ENCODE data around the gene ZMIZ1. TPM values are rescaled to one million over a fixed set of nuclear protein-coding genes. Genes with fewer than 3 reads are reported as not detected.

ZMIZ1 gene
- total RNA-seq, 1 donor from 2014 or later = 85.2 TPM

- Mint-ChIP-seq H3K27ac (no peak overlapping the region), H3K9me3 (ENCODE audit: low read depth) (no peaks in the 10 kb centered on the region), H3K27me3 (no peaks in the 10 kb centered on the region), H3K36me3 (ENCODE audit: insufficient read depth) (peaks cover 29% of the 10 kb centered on the region), H3K4me3 (ENCODE audit: low read depth) (no peak overlapping the region), H3K4me1 (ENCODE audit: low read depth) (peaks cover 5% of the 10 kb centered on the region)
- TF ChIP-seq CTCF (IDR thresholded peaks at IDR 0.05; ENCODE audit: unreplicated experiment) = no peak
- DNase-seq (ENCODE audit: low spot score, unreplicated experiment) = no peak
Measured at GRCh38 chr10:79351332-79351731, 282.6 kb downstream of the ZMIZ1 start.

DNA sequence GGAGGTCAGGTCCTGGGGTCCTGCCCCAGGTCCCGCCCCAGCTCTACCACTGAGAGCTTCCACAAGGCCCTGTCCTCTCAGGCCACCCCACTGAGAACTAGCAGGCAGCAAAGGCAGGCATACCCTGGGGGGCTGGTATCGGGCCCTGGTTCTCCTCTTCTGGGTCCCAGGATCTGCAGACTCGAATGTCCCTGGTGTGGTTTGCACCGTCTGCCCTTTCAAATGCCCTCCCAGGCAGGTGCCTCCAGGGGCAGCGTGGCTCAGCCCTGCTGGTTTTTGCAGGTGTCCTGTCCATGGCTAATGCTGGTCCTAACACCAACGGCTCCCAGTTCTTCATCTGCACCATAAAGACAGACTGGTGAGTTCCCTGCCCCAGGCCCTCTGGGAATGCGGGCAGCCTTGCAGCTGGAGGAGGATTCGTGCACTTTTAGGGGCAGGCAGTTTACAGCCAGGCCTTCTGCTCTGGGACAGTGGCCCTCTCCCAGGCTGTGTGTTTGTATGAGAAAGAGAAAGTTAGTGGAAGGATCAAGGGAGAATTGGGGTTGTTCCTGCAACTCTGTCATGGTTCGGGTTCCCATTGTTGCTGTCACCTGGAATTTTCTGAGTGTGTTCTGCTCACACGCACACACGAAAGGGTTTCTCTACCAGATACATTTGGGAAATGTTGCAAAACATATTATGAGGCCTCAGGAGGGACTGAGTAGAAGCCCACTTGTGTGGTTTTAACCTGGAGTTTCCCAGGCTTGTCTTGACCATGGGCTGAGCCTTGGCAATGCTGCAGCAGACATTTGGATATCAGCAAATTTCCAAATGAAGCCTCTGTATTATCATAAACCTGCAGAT lies 283.5 kb downstream of the ZMIZ1 start:
- no peak for DNase-seq (ENCODE audit: low spot score, unreplicated experiment)
- Mint-ChIP-seq H3K27ac (no peak overlapping the region), H3K9me3 (ENCODE audit: low read depth) (no peaks in the 10 kb centered on the region), H3K4me1 (ENCODE audit: low read depth) (peaks cover 5% of the 10 kb centered on the region), H3K4me3 (ENCODE audit: low read depth) (no peak overlapping the region), H3K27me3 (no peaks in the 10 kb centered on the region), H3K36me3 (ENCODE audit: insufficient read depth) (peaks cover 31% of the 10 kb centered on the region)
- TF ChIP-seq CTCF (IDR thresholded peaks at IDR 0.05; ENCODE audit: unreplicated experiment) = no peak

DNA sequence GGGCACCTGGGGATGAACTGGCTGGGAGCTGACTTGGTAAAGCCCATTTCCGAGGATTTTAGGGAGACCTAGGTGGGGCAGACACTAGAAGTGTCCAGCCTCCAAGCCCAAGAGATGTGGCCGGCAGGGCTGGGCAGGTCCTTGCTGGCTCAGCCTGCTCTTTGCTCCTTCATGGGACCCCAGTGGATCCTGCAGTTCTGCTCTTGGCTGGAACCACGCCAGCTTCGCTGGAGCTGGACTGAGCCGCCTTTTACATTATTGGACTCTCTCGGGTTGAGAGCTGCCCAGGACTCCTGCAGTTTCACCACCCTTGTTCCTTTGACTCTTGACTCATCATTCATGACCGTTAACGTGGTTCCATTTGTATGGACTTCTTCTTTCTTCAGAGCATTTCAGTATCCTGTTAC lies 284.2 kb downstream of the ZMIZ1 start:
- H3K4me3 Mint-ChIP-seq (ENCODE audit: low read depth) = no peak overlapping the region

DNA sequence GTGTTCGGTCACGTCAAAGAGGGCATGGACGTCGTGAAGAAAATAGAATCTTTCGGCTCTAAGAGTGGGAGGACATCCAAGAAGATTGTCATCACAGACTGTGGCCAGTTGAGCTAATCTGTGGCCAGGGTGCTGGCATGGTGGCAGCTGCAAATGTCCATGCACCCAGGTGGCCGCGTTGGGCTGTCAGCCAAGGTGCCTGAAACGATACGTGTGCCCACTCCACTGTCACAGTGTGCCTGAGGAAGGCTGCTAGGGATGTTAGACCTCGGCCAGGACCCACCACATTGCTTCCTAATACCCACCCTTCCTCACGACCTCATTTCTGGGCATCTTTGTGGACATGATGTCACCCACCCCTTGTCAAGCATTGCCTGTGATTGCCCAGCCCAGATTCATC lies 285.0 kb downstream of the ZMIZ1 start:
- H3K36me3 Mint-ChIP-seq (ENCODE audit: insufficient read depth) = peaks cover 34% of the 10 kb centered on the region
- no peak overlapping the region for H3K4me3 Mint-ChIP-seq (ENCODE audit: low read depth)
- H3K4me1 Mint-ChIP-seq (ENCODE audit: low read depth) = peaks cover 2% of the 10 kb centered on the region
- no peaks in the 10 kb centered on the region for H3K27me3 Mint-ChIP-seq
- H3K9me3 Mint-ChIP-seq (ENCODE audit: low read depth) = no peaks in the 10 kb centered on the region
- no peak for DNase-seq (ENCODE audit: low spot score, unreplicated experiment)
- TF ChIP-seq CTCF (IDR thresholded peaks at IDR 0.05; ENCODE audit: unreplicated experiment) = no peak
- no peak overlapping the region for H3K27ac Mint-ChIP-seq

More for the DNA sequence above, 284.2 kb downstream of the ZMIZ1 start:
- Mint-ChIP-seq H3K36me3 (ENCODE audit: insufficient read depth) (peaks cover 34% of the 10 kb centered on the region), H3K27ac (no peak overlapping the region), H3K9me3 (ENCODE audit: low read depth) (no peaks in the 10 kb centered on the region), H3K27me3 (no peaks in the 10 kb centered on the region), H3K4me1 (ENCODE audit: low read depth) (peaks cover 5% of the 10 kb centered on the region)
- TF ChIP-seq CTCF (IDR thresholded peaks at IDR 0.05; ENCODE audit: unreplicated experiment) = no peak
- no peak for DNase-seq (ENCODE audit: low spot score, unreplicated experiment)

- Mint-ChIP-seq H3K36me3 (ENCODE audit: insufficient read depth) (peaks cover 34% of the 10 kb centered on the region), H3K4me3 (ENCODE audit: low read depth) (no peak overlapping the region), H3K27me3 (no peaks in the 10 kb centered on the region), H3K9me3 (ENCODE audit: low read depth) (no peaks in the 10 kb centered on the region), H3K27ac (no peak overlapping the region), H3K4me1 (ENCODE audit: low read depth) (no peaks in the 10 kb centered on the region)
- no peak for TF ChIP-seq CTCF (IDR thresholded peaks at IDR 0.05; ENCODE audit: unreplicated experiment)
- DNase-seq (ENCODE audit: low spot score, unreplicated experiment) = no peak
Measured at GRCh38 chr10:79354141-79354540, 285.4 kb downstream of the ZMIZ1 start.
